ENCODE measurements around the gene SIX2.

- no peak for TF ChIP-seq CTCF (IDR thresholded peaks at IDR 0.05)
- no peak for TF ChIP-seq POLR2A (IDR thresholded peaks at IDR 0.05)
These were observed 37.5 kb upstream of the SIX2 start for GRCh38 chr2:45046786-45047185.
